OCI-LY7 (cell line): ENCODE results near the gene TEKT2.

Experiments
- EZH2phosphoT487 ChIP-seq: fragments of 200-600 bp; sonication (generic); IDR thresholded peaks from 2 replicates; pipeline ENCODE4 v1.6.1; 2018; ENCODE audit warnings: low read depth, borderline replicate concordance, mild to moderate bottlenecking, mixed run types, antibody characterized with exemption, low read length, moderate library complexity, mixed read lengths
- TF ChIP-seq, protein P1 (sequence below): fragments of 200-600 bp; sonication (generic); conservative IDR thresholded peaks from 2 replicates; pipeline ENCODE4 v1.5.1; 2014; ENCODE audit warnings: mild to moderate bottlenecking, antibody characterized with exemption, low read length, moderate library complexity, mixed read lengths

DNA sequence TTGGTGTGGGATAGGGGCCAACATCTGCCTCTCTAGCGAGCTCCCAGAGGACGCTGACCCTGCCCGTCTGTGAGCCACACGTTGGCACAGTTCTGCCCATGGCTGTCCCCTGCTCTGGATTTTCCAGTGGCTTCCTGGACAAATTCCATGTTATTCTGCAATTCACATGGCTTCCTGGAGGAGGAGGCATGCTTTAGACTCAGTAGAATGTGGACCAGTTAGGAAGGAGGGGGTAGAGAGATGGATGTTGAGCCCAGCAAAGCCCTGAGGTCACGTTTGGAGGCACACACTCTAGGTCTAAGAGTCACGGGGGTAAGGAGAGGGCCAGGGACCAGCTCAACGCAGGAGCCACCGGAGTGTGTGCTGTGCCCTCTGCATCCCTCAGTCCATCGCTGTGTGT lies 28.9 kb downstream of the TEKT2 start:
- TF ChIP-seq, protein P1, sequence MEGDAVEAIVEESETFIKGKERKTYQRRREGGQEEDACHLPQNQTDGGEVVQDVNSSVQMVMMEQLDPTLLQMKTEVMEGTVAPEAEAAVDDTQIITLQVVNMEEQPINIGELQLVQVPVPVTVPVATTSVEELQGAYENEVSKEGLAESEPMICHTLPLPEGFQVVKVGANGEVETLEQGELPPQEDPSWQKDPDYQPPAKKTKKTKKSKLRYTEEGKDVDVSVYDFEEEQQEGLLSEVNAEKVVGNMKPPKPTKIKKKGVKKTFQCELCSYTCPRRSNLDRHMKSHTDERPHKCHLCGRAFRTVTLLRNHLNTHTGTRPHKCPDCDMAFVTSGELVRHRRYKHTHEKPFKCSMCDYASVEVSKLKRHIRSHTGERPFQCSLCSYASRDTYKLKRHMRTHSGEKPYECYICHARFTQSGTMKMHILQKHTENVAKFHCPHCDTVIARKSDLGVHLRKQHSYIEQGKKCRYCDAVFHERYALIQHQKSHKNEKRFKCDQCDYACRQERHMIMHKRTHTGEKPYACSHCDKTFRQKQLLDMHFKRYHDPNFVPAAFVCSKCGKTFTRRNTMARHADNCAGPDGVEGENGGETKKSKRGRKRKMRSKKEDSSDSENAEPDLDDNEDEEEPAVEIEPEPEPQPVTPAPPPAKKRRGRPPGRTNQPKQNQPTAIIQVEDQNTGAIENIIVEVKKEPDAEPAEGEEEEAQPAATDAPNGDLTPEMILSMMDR: no peak
- TF ChIP-seq EZH2phosphoT487: no peak
